ENCODE data around the gene C1QTNF8.

DNA sequence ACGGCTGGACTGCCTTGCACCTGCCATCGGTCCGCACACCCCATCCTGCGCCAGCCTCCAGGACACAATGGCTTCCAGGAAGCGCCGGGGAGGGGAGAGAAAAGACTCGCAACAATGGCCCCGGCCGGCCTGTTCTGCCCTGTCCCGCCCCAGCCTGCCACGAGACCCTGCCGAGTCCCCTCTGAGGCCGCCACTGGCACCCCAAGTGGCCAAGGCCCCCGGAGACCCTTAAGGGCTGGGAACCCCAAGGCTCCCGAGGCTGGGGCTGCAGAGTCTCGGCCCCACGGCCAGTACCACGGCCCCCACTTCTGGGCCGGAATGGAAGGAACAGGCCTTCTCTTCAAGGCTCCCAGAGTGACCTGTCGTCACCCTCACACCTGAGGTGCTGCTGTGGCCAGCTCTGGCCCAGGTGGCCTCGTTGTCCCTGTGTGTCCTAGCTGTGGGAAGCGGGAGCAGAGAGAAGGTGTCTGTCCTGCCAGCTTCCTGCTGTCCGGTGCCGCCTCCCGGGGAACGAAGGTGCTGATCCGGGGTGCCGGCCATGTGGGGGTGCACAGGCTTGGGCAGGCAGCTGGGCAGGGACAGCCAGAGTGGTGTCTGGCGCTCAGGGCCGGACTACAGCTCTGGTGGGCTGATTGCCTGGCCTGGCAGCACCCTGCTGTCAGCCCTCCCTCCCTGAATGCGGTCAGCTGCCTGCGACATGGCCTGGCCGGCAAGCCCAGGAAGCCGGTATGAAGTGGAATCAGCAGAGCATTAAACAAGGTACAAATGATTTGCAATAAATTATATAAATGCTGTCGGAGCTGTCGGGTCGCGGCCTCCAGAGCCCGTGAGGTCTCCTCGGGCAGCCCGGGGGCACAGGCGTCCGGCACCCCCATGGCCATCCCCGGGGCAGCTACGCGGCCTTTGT, 48.7 kb upstream of the C1QTNF8 start:
- TF ChIP-seq, protein P1, sequence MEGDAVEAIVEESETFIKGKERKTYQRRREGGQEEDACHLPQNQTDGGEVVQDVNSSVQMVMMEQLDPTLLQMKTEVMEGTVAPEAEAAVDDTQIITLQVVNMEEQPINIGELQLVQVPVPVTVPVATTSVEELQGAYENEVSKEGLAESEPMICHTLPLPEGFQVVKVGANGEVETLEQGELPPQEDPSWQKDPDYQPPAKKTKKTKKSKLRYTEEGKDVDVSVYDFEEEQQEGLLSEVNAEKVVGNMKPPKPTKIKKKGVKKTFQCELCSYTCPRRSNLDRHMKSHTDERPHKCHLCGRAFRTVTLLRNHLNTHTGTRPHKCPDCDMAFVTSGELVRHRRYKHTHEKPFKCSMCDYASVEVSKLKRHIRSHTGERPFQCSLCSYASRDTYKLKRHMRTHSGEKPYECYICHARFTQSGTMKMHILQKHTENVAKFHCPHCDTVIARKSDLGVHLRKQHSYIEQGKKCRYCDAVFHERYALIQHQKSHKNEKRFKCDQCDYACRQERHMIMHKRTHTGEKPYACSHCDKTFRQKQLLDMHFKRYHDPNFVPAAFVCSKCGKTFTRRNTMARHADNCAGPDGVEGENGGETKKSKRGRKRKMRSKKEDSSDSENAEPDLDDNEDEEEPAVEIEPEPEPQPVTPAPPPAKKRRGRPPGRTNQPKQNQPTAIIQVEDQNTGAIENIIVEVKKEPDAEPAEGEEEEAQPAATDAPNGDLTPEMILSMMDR (IDR thresholded peaks at IDR 0.05), result no peak
- no peak for TF ChIP-seq POLR2A (IDR thresholded peaks at IDR 0.05)
